Left kidney (tissue), 2 donors: ENCODE measurements around the gene KCNQ2. TPM values are rescaled to one million over a fixed set of nuclear protein-coding genes. Genes with fewer than 3 reads are reported as not detected.
A peak's percentile ranks its signal among the peaks of the same experiment; 100 is the strongest.

Source experiments
- DNase-seq: peaks from one replicate; pipeline ENCODE4 v3.0.0-alpha.2; 2013
- polyA plus RNA-seq: library from polyadenylated mRNA; unstranded; fragments of 120-200 nt; gene quantifications from one replicate; pipeline ENCODE4 v1.2.1, GENCODE V29; 2013; ENCODE audit not compliant: insufficient read length

KCNQ2 gene
- polyA plus RNA-seq, 1 donor = 5.5 TPM

GRCh38 chr20:63434599-63435378 is 37.7 kb downstream of the KCNQ2 start:
- peak; percentile 77 for DNase-seq

- no peak for DNase-seq
Observed at GRCh38 chr20:63433756-63434531, 38.5 kb downstream of the KCNQ2 start.

- DNase-seq = no peak
Observed at GRCh38 chr20:63433351-63433750, 39.1 kb downstream of the KCNQ2 start.

GRCh38 chr20:63432577-63433325 is 39.7 kb downstream of the KCNQ2 start:
- no peak for DNase-seq

- DNase-seq = no peak
Observed at GRCh38 chr20:63431944-63432343, 40.5 kb downstream of the KCNQ2 start.

- DNase-seq = no peak
Observed at GRCh38 chr20:63430891-63431290, 41.6 kb downstream of the KCNQ2 start.

- no peak for DNase-seq
Observed at GRCh38 chr20:63429992-63430391, 42.5 kb downstream of the KCNQ2 start.

GRCh38 chr20:63428906-63429575 is 43.4 kb downstream of the KCNQ2 start:
- no peak for DNase-seq

- no peak for DNase-seq
Observed at GRCh38 chr20:63427724-63428330, 44.6 kb downstream of the KCNQ2 start.

GRCh38 chr20:63427206-63427605 is 45.2 kb downstream of the KCNQ2 start:
- no peak for DNase-seq

- no peak for DNase-seq
Observed at GRCh38 chr20:63425846-63426485, 46.5 kb downstream of the KCNQ2 start.

GRCh38 chr20:63424613-63425012 is 47.8 kb downstream of the KCNQ2 start:
- DNase-seq = no peak

- DNase-seq = no peak
Observed at GRCh38 chr20:63423751-63424150, 48.7 kb downstream of the KCNQ2 start.

- DNase-seq = no peak
Observed at GRCh38 chr20:63422653-63423052, 49.8 kb downstream of the KCNQ2 start.

- no peak for DNase-seq
Observed at GRCh38 chr20:63421913-63422312, 50.5 kb downstream of the KCNQ2 start.

GRCh38 chr20:63421094-63421692 is 51.3 kb downstream of the KCNQ2 start:
- no peak for DNase-seq

- DNase-seq = no peak
Observed at GRCh38 chr20:63420359-63421093, 51.9 kb downstream of the KCNQ2 start.

- DNase-seq = no peak
Observed at GRCh38 chr20:63419299-63419698, 53.2 kb downstream of the KCNQ2 start.

GRCh38 chr20:63418617-63419016 is 53.8 kb downstream of the KCNQ2 start:
- no peak for DNase-seq

- no peak for DNase-seq
Observed at GRCh38 chr20:63417738-63418120, 54.7 kb downstream of the KCNQ2 start.
